ENCODE data around the gene COX10.

COX10 gene

GRCh38 chr17:14206891-14207290, 137.6 kb downstream of the COX10 start:
- no peak for TF ChIP-seq CTCF (IDR thresholded peaks at IDR 0.05; ENCODE audit: low read depth, low read length)
- H3K4me3 ChIP-seq (ENCODE audit: low read depth, low read length) = no peak overlapping the region

- no peak overlapping the region for H3K4me3 ChIP-seq (ENCODE audit: low read depth, low read length)
- no peak for TF ChIP-seq CTCF (IDR thresholded peaks at IDR 0.05; ENCODE audit: low read depth, low read length)
Measured at GRCh38 chr17:14207791-14208190, 138.5 kb downstream of the COX10 start.

- no peak for TF ChIP-seq CTCF (IDR thresholded peaks at IDR 0.05; ENCODE audit: low read depth, low read length)
- H3K4me3 ChIP-seq (ENCODE audit: low read depth, low read length) = no peak overlapping the region
Measured at GRCh38 chr17:14209215-14209614, 139.9 kb downstream of the COX10 start.

- TF ChIP-seq CTCF (IDR thresholded peaks at IDR 0.05; ENCODE audit: low read depth, low read length) = no peak
- no peak overlapping the region for H3K4me3 ChIP-seq (ENCODE audit: low read depth, low read length)
Measured at GRCh38 chr17:14211246-14211645, 141.9 kb downstream of the COX10 start.

- H3K4me3 ChIP-seq (ENCODE audit: low read depth, low read length) = no peak overlapping the region
Measured at GRCh38 chr17:14211801-14212200, 142.5 kb downstream of the COX10 start.

GRCh38 chr17:14212401-14212800, 143.1 kb downstream of the COX10 start:
- no peak overlapping the region for H3K4me3 ChIP-seq (ENCODE audit: low read depth, low read length)
- no peak for TF ChIP-seq CTCF (IDR thresholded peaks at IDR 0.05; ENCODE audit: low read depth, low read length)

More at GRCh38 chr17:14211801-14212200, 142.5 kb downstream of the COX10 start:
- TF ChIP-seq CTCF (IDR thresholded peaks at IDR 0.05; ENCODE audit: low read depth, low read length) = 0 out of 2 replicates have a peak, but pooled peaks have one; percentile 18

GRCh38 chr17:14214271-14214670, 145.0 kb downstream of the COX10 start:
- TF ChIP-seq CTCF (IDR thresholded peaks at IDR 0.05; ENCODE audit: low read depth, low read length) = no peak

More at GRCh38 chr17:14214271-14214670, 145.0 kb downstream of the COX10 start:
- no peak overlapping the region for H3K4me3 ChIP-seq (ENCODE audit: low read depth, low read length)
